IPS-18c (cell line): ENCODE results near the gene IQCF6.
"Not testable (repeated sequence)": the region's sequence is repeated elsewhere in the genome, so short reads cannot be mapped to it uniquely, and the experiment has no call there.

ENCODE experiments used
- H3K4me3 ChIP-seq: 2 replicates; pipeline ENCODE4 v1.7.0; 2013; ENCODE audit warnings: low read depth, mild to moderate bottlenecking, low read length, moderate library complexity; ENCODE audit not compliant: insufficient read depth
- H3K9me3 ChIP-seq: one replicate; pipeline ENCODE4 v1.6.1; 2013; ENCODE audit warnings: mild to moderate bottlenecking, low read length, moderate library complexity; ENCODE audit not compliant: control insufficient read depth, insufficient read depth

The IQCF6 gene

DNA sequence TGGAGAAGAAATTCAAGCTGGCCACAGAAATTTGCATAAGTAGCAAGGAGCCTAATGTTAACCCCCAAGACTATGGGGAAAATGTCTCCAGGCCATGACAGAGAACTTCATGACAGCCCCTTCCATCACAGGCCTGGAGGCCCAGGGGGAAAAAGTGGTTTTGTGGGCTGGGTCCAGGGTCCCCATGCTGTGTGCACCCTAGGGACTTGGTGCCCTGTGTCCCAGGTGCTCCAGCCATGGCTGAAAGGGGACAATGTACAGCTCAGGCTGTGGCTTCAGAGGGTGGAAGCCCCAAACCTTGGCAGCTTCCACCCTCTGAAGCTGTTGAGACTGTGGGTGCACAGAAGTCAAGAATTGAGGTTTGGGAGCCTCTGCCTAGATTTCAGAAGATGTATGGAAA lies 8.5 kb upstream of the IQCF6 start:
- H3K4me3 ChIP-seq, H3K9me3 ChIP-seq: not testable (repeated sequence)

DNA sequence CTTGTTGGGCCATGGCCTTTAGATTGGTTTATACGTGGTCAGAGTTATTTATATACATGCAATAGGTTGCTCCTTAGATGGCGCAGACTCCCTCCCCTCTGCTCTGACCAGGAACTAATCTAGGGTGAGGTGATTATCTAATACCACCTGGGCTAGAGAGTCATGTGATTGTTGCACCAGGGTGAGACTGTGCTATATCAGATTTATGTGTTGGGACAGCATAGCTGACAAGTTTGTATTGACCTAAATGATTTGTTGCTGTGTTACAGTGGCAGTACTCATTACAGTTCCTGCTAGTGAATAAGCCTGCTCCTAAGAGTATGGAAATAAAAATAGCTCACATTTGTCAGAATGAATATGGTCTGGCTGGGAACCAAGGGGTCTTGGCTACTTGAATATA lies 7.2 kb upstream of the IQCF6 start:
- Histone ChIP-seq H3K4me3 (no peak overlapping the region), H3K9me3 (no peaks in the 10 kb centered on the region)

DNA sequence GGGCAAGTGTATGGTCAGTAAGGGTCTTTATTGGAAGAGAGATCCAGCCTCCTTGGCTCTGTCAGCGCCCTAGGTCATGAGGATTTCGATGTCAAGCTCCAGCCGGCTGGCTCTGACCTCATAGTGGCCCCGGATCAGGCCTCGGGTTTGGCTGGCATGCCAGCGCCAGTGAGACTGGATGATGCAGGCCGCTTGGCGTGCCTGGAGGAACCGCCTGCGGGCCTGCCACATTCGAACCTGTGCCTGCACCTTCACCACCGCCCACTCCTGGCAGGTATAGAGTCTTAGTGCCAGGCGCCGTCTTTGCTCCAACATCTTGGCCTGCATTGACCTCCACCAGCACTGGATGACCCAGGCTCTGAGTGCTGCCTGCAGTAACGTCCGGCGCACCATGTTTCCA lies 483 bp downstream of the IQCF6 start:
- no peaks in the 10 kb centered on the region for H3K9me3 ChIP-seq
- no peak overlapping the region for H3K4me3 ChIP-seq

DNA sequence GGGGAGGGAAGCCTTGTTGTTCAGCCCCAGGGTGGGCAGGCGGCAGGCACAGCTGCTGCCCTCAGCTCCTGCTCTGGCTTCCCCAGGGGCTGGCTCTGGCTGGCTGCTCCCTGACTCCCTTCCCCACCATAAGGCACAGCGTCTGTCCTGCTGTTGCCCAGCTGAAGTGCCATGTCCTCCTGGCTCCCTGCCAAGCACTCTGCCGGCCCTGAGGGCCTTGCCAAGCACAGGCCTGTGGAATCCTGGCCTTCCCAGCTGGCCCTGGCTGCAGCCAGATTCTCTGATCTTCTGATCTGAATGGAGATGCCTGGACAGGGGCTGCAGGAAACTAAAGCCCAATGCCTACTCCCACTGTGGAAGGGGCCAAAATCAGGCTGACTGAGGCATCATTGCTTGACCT lies 1.1 kb downstream of the IQCF6 start:
- Histone ChIP-seq H3K9me3 (no peaks in the 10 kb centered on the region), H3K4me3 (no peak overlapping the region)

DNA sequence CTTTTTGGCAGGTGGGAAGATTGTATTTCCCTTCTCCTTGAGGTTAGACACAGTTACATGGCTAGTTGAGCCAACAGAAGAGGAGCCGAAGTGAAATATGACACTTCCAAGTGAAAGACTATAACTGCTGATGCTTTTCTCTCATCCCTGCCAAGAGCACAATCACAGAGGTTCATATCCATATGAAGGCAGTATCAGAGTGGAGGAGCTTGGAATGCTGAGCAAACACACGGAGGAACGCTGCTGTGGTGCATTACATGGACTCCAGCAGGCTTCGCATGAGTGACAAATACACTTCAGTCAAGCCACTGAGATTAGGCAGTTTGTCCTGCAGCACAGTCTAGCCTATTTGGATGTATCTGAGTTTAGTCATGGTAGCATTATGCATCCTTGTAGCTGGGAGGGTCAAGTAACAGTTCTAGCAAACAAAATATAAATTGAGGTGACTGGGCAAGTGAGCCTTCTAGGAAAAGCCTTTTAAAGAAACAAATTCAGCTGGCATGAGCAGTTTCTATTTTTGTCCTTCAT lies 5.4 kb downstream of the IQCF6 start:
- Histone ChIP-seq H3K9me3 (no peaks in the 10 kb centered on the region), H3K4me3 (no peak overlapping the region)

DNA sequence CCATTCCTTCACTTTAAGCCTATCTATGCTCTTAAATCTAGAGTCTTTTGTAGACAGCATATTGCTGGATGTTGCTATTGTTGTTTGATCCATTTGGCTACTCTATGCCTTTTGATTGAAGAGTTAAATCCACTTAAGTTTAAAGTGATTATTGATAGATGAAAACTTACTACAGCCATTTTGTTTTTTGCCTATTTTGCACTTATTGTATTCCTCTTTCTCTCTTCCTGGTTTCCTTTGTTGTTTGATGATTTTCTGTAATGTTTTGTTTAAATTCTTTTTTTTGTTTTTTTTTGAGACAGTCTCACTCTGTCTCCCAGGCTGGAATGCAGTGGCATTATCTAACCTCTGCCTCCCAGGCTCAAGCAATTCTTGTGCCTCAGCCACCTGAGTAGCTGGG lies 19.8 kb downstream of the IQCF6 start:
- Histone ChIP-seq H3K9me3 (peaks cover 2% of the 10 kb centered on the region), H3K4me3 (no peak overlapping the region)

DNA sequence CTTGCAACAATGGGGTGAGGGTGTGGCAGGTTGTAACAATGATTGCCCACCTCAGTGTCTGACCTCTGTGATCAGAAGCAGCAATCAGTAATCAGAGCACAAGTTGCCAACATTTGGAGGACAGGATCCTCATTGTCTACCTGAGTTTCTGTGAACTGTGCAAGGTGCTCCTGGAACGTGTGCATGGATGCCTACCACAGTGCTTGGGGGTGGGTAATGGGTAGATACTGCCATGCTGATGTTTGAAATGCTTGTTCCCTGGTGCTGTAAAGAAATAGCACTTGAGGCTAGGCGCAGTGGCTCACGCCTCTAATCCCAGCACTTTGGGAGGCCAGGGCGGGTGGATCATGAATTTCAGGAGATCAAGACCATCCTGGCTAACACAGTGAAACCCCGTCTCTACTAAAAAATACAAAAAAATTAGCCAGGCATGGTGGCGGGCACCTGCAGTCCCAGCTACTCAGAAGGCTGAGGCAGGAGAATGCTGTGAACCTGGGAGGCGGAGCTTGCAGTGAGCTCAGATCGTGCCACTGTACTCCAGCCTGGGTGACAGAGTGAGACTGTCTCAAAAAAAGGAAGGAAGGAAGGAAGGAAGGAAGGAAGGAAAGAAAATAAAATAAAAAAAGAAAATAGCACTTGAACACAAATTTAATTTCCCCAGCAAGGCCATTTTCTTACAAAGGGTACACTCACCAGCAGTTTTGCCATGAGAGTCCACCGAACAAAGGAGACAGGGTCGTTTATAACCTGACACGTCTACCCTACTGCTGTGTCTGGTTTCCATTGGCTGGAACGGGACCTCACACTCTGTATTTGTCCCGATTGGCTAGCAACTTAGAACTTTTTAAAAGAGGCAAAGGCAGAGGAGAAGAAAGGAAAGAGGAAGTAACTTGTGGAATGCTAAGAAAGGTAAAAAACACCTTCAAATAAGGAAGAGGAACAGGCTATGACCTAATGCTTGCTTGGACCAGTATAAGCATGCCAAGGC lies 25.0 kb downstream of the IQCF6 start:
- not testable (repeated sequence) for H3K9me3 ChIP-seq, H3K4me3 ChIP-seq

DNA sequence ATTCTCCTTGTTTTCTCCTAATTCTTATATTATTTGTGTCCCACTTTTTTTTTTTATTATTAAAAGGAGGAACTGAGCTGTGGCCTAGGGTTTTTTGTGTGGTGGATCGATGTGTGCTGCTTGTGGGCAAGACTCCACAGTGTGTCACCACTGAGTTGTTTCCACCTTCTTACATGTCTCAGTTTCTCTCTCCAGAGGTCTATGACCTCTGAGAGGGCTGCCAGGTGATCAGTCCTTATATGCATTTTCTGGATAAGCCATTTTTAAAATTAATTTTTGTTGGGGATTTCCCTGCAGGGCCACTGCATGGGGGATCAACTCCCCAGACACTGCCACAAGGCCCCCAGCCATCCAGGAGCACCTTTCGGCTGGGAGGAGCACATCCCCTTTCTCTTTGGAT lies 27.8 kb downstream of the IQCF6 start:
- H3K9me3 ChIP-seq, result no peaks in the 10 kb centered on the region
- no peak overlapping the region for H3K4me3 ChIP-seq

DNA sequence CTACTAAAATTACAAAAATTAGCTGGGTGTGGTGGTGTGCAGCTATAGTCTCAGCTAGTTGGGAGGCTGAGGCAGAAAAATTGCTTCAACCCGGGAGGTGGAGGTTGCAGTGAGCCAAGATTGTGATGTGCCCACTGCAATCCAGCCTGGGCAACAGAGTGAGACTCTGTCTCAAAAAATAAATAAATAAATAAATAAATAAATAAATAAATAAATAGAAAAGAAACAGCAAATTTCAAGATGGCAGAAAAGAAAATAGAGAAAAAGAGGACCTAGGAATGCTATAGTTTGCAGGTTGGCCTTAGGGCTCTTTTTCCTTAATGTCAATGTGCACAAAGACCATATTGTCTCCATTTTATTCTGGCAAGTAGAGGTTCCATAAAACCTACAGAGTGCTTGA lies 28.2 kb downstream of the IQCF6 start:
- Histone ChIP-seq H3K4me3 (no peak overlapping the region), H3K9me3 (no peaks in the 10 kb centered on the region)

DNA sequence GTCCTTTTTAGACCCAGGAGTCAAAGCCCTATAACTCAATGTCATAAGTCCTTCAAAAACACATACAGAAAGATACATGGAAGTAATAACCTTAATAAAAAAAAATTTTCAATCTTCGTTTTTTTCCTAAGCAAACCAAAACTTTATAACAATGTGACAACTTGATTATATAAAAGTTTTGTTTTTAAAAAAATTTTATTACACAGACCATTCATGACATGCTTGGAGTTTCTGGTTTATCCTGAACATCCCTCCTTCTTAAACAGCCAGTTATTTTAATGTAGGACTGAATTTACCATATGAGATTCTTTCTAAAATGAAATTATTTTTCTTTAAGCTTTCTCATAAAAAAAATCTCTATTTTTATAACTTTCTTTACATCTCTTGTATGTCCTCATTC lies 30.7 kb downstream of the IQCF6 start:
- Histone ChIP-seq H3K4me3 (no peak overlapping the region), H3K9me3 (no peaks in the 10 kb centered on the region)

DNA sequence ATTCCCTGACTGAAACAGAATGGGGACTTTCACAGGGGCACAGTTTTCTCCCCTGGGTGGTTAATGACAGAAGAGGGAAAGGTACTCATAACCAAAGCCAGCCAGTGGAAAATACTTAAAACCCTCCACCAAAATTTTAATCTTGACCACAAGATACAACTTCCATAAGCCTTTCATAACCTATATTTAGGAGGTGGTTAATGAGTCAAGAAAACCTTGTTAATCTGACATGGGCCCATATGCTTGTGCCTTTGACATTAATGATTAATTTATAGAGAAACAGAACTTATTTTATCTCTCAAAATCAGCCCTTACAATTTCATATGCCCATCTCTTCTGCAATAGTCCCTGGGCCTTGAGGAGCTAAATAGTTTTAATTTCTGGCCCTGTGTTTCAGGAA lies 31.2 kb downstream of the IQCF6 start:
- Histone ChIP-seq H3K4me3 (no peak overlapping the region), H3K9me3 (no peaks in the 10 kb centered on the region)

DNA sequence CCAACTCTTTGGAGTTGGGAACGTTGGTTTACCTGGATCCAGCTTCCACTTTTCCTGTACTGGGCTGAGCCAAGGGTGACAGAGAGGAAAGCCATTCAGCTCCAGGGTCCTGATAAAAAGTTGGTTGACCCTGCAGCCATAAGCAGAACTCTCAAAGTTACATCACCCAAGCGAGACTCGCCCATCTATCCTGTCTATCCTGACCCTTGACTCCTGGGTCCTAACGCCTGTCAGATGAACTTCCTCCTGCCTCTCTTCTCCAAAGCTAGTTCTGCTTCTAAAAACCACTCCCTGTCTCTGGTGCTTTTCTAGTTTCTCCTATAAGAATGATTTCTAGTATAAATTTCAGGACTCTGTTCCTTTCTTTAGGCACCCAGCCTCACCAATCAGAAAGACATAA lies 36.1 kb downstream of the IQCF6 start:
- H3K4me3 ChIP-seq, H3K9me3 ChIP-seq: not testable (repeated sequence)

DNA sequence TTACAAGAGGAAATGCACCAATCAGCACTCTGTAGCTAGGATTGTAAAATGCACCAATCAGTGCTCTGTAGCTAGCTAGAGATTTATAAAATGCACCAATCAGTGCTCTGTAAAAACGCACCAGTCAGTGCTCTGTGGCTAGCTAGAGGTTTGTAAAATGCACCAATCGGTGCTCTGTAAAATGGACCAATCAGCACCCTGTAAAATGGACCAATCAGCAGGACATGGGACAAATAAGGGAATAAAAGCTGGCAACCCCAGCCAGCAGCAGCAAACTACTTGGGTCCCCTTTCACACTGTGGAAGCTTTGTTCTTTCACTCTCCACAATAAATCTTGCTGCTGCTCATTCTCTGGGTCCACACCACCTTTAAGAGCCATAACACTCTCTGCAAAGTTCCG lies 36.7 kb downstream of the IQCF6 start:
- H3K9me3 ChIP-seq, H3K4me3 ChIP-seq: not testable (repeated sequence)

DNA sequence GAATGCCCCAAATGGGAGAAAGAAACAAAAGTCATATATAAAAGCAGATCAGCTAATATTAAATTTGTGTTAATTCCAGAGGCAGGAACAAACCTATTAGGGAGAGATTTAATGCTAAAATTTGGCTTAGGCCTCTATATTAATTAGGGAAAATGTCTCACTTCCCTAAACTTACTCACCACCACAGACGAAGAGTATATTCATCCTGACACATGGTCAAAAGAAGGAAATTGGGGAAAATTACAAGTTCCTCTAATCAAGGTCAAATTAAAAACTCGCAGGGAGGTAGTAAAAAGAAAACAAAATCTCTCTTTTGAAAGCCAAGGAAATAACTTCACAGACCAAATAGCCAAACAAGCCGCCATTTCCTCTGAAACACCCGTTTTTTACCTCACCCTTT lies 39.9 kb downstream of the IQCF6 start:
- no peaks in the 10 kb centered on the region for H3K9me3 ChIP-seq

DNA sequence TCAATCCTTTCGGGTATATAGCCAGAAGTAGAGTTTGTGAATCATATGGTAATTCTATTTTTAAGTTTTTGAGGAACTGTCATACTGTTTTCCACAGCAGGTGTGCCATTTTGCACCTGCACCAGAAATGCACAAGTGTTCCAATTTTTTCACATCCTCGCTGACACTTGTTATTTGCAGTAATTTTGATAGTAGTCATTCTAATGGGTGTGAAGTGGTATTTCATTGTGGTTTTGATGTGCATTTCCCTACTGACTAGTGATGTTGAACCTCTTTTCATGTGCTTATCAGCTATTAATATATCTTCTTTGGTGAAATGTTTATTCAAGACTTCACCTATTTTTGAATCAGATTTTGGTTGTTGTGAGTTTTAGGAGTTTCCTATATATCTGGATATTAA lies 43.1 kb downstream of the IQCF6 start:
- no peaks in the 10 kb centered on the region for H3K9me3 ChIP-seq
- no peak overlapping the region for H3K4me3 ChIP-seq

More for the DNA sequence above, 39.9 kb downstream of the IQCF6 start:
- H3K4me3 ChIP-seq, result no peak overlapping the region

DNA sequence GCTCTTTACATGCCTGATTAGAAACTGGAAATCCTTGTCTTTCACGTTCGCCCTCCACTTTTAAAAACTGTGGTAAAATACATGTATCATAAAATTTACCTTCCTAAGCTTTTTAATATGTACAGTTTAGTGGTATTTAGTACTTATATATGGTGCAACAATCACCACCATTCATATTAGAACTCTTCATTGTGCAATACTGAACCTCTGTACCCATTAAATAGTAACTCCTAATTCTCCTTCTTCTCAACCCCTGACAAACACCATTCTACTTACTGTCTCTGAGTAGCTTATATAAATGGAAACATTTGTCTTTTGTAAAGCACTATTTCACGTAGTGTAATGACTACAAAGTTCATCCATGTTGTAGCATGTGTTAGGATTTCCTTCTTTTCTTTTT lies 44.0 kb downstream of the IQCF6 start:
- H3K4me3 ChIP-seq, result no peak overlapping the region

DNA sequence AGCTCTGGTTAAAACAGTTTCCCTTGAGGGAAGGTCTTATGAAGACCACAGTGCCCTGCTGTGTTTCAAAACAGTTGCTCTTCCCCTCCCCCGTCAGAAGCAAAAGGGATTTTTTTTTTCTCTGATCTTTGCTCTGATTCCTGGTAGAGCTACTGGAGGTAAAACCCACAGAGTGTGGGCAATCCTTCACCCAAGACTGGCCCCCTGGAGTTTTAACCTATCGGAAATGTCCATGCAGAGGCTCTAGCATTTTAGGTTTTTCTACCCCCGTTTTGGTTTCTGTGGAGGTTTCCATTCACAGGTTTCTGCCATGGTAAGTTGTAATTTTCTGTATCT lies 44.5 kb downstream of the IQCF6 start:
- Histone ChIP-seq H3K4me3 (no peak overlapping the region), H3K9me3 (no peaks in the 10 kb centered on the region)

More for the DNA sequence above, 44.0 kb downstream of the IQCF6 start:
- H3K9me3 ChIP-seq, result no peaks in the 10 kb centered on the region

DNA sequence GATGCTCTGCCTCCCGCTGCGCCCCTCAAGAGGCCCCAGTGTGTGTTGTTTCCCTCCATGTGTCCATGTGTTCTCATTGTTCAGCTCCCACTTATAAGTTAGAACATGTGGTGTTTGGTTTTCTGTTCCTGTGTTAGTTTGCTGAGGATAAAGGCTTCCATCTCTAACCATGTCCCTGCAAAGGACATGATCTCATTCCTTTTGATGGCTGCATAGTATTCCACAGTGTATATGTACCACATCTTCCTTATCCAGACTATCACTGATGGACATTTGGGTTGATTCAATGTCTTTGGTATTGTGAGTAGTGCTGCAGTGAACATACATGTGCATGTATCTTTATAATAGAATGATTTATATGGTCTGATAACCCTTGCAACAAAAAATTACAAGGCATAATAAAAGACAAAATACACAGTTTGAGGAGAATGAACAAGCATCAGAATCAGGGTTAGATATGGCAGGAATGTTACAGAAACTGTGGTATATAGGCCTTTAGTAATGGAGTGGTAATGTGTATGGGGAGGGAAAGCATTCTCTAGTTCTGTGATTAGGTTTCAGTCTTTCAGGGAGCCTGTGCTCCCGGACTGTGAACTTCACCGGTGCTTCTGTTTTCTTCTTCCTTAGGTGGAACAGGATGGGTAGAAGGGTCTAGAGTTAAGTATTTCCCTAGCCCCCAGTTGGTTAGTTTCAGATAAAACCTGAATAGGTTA lies 45.0 kb downstream of the IQCF6 start:
- H3K4me3 ChIP-seq, result no peak overlapping the region
- H3K9me3 ChIP-seq, result no peaks in the 10 kb centered on the region
